ENCODE measurements around the gene CEACAM18.
A peak's percentile ranks its signal among the peaks of the same experiment; 100 is the strongest.

The CEACAM18 gene

GRCh38 chr19:51531349-51532315 is 53.3 kb downstream of the CEACAM18 start, which contains the start of gene SIGLEC6:
Gene SIGLEC6 (minus strand): TSS chr19:51531670. CDS start chr19:51531648, 22 bp downstream.
- DNase-seq (ENCODE audit: low spot score): peak; percentile 6

DNA sequence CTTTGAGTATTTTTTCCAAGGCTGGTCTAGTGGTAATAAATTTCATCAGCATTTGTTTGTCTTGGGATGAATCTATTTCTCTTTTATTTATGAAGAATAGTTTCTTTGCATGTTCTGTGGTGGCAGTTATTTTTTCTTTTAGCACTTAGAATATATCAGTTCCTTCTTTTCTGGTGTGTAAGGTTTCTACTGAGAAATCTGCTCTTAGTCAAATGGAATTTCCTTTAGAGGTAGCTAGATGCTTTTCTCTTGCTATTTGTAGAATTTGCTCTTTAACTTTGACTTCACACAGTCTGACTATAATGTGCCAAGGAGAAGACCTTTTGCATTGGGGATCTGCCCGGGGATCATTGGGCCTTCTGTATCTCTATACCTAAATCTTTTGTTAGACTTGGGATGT is 57.2 kb downstream of the CEACAM18 start:
- no peak for DNase-seq (ENCODE audit: low spot score)

GRCh38 chr19:51539821-51540366 is 61.6 kb downstream of the CEACAM18 start:
- no peak for DNase-seq (ENCODE audit: low spot score)
